Measurements from ENCODE around the gene PIAS1.
A peak's percentile ranks its signal among the peaks of the same experiment; 100 is the strongest.

Gene PIAS1

GRCh38 chr15:68027388-68027787 is 26.7 kb upstream of the PIAS1 start:
- DNase-seq (ENCODE audit: low read depth), result no peak
- no peak overlapping the region for H3K4me3 ChIP-seq (ENCODE audit: low read depth, low read length)
- TF ChIP-seq CTCF (IDR thresholded peaks at IDR 0.05; ENCODE audit: control insufficient read depth, extremely low read depth, insufficient read depth), result no peak

- H3K4me3 ChIP-seq (ENCODE audit: low read depth, low read length), result no peak overlapping the region
- peak; percentile 25 for DNase-seq (ENCODE audit: low read depth)
- no peak for TF ChIP-seq CTCF (IDR thresholded peaks at IDR 0.05; ENCODE audit: control insufficient read depth, extremely low read depth, insufficient read depth)
Observed at GRCh38 chr15:68028137-68028887, 25.8 kb upstream of the PIAS1 start.

GRCh38 chr15:68028888-68029207 is 25.3 kb upstream of the PIAS1 start:
- no peak for DNase-seq (ENCODE audit: low read depth)
- TF ChIP-seq CTCF (IDR thresholded peaks at IDR 0.05; ENCODE audit: control insufficient read depth, extremely low read depth, insufficient read depth), result no peak

GRCh38 chr15:68029959-68030358 is 24.2 kb upstream of the PIAS1 start:
- no peak for DNase-seq (ENCODE audit: low read depth)
- H3K4me3 ChIP-seq (ENCODE audit: low read depth, low read length), result no peak overlapping the region
- TF ChIP-seq CTCF (IDR thresholded peaks at IDR 0.05; ENCODE audit: control insufficient read depth, extremely low read depth, insufficient read depth), result no peak

More at GRCh38 chr15:68028888-68029207, 25.3 kb upstream of the PIAS1 start:
- no peak overlapping the region for H3K4me3 ChIP-seq (ENCODE audit: low read depth, low read length)

- H3K4me3 ChIP-seq (ENCODE audit: low read depth, low read length), result no peak overlapping the region
- DNase-seq (ENCODE audit: low read depth), result no peak
- TF ChIP-seq CTCF (IDR thresholded peaks at IDR 0.05; ENCODE audit: control insufficient read depth, extremely low read depth, insufficient read depth), result no peak
Observed at GRCh38 chr15:68031404-68031803, 22.7 kb upstream of the PIAS1 start.

- peak; percentile 40 for DNase-seq (ENCODE audit: low read depth)
- 0 out of 2 replicates have a peak, but pooled peaks have one; percentile 8 for TF ChIP-seq CTCF (IDR thresholded peaks at IDR 0.05; ENCODE audit: control insufficient read depth, extremely low read depth, insufficient read depth)
- no peak overlapping the region for H3K4me3 ChIP-seq (ENCODE audit: low read depth, low read length)
Observed at GRCh38 chr15:68032672-68033071, 21.4 kb upstream of the PIAS1 start.

- no peak for TF ChIP-seq CTCF (IDR thresholded peaks at IDR 0.05; ENCODE audit: control insufficient read depth, extremely low read depth, insufficient read depth)
- DNase-seq (ENCODE audit: low read depth), result no peak
- no peak overlapping the region for H3K4me3 ChIP-seq (ENCODE audit: low read depth, low read length)
Observed at GRCh38 chr15:68034081-68034480, 20.0 kb upstream of the PIAS1 start.

Measured in LNCaP clone FGC (cell line).